ENCODE results near the gene IDUA. TPM values are rescaled to one million over a fixed set of nuclear protein-coding genes. Genes with fewer than 3 reads are reported as not detected.
A peak's percentile ranks its signal among the peaks of the same experiment; 100 is the strongest.

IDUA gene
- total RNA-seq, 4 donors from 2014 or later, result 15.5 to 32.2 (median 16.9) TPM

DNA sequence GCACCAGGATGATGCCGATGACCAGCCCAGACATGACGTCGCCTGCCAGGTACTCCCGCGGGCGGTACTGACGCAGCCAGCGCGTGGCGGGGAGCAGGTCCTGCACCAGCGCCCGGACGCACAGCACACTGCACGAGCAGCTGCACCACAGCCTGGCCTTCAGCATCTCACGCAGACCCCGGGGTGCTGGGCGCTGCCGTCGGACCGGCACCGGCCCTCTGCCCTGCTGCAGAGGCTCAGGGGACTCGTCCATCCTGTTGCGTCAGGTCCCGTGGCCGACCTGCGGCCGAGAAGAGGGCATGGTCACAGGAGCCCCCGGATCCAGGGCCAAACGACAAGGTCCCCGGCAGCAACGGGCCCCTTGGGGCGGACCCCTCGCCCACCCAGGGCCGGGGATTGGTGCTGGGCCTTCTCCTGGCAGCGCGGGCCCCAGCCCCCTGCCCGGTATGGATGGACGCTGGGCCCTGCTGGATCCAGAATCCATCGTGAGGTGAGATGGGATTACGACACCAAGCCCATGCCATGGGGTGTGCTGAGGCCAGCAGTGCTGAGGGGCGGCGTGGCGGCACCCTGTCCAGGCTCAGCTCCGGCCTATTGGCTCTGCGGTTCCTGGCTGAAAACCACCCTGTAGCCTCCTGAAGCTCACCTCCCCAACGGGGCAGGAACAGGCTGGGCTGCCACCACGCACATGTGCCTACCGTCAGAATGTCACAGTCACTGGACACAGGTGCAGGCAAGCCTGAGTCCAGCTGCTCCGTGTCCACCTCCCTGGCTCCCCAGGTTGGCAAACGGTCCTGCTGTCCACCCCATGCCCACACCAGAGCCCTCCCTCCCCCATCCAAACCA, 4.8 kb downstream of the IDUA start:
- TF ChIP-seq, protein P1, sequence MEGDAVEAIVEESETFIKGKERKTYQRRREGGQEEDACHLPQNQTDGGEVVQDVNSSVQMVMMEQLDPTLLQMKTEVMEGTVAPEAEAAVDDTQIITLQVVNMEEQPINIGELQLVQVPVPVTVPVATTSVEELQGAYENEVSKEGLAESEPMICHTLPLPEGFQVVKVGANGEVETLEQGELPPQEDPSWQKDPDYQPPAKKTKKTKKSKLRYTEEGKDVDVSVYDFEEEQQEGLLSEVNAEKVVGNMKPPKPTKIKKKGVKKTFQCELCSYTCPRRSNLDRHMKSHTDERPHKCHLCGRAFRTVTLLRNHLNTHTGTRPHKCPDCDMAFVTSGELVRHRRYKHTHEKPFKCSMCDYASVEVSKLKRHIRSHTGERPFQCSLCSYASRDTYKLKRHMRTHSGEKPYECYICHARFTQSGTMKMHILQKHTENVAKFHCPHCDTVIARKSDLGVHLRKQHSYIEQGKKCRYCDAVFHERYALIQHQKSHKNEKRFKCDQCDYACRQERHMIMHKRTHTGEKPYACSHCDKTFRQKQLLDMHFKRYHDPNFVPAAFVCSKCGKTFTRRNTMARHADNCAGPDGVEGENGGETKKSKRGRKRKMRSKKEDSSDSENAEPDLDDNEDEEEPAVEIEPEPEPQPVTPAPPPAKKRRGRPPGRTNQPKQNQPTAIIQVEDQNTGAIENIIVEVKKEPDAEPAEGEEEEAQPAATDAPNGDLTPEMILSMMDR (IDR thresholded peaks at IDR 0.05), result no peak
- ATAC-seq (ENCODE audit: low FRiP score), result no peak
- DNase-seq (ENCODE audit: low spot score), result no peak

DNA sequence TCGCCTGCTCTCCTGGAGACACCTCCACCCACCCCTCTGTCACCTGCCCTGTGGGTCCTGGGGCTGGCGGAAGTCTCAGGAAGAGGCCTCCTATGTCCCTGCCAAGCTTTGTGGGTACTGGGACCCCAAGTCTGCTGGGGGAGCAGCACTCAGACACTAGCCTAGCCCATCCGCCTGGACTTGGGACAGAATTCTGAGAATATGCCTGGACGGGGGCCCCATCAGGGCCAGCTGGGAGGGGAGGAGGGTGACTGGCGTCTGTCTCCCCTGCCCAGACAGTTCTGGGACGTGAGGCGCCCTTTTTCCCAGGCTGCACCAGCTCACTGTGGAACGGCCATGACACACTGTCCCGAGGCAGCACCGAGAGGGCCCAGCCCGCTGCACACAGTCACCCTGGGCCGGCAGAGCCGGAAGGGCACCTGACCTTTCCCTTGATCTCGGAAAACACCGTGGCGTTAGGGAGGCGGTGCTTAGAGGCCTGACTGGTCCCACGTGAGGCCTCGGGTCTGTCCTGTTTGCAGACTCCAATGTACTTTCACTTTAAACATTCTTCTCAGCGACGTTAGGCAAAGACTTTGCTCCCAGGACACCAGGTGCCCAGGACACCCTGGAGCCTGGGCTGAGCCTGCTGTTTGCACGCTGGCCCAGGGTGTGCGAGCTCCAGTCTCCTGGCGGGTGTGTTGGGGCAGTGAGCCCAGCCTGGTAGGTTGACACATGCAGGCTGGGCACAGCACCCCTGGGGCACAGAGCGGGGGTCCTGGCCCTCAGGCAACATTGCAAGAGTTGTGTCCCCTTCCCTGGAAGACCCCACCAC, 5.7 kb downstream of the IDUA start:
- peak; percentile 27 for ATAC-seq (ENCODE audit: low FRiP score)
- TF ChIP-seq, protein P1 (IDR thresholded peaks at IDR 0.05), result no peak

DNA sequence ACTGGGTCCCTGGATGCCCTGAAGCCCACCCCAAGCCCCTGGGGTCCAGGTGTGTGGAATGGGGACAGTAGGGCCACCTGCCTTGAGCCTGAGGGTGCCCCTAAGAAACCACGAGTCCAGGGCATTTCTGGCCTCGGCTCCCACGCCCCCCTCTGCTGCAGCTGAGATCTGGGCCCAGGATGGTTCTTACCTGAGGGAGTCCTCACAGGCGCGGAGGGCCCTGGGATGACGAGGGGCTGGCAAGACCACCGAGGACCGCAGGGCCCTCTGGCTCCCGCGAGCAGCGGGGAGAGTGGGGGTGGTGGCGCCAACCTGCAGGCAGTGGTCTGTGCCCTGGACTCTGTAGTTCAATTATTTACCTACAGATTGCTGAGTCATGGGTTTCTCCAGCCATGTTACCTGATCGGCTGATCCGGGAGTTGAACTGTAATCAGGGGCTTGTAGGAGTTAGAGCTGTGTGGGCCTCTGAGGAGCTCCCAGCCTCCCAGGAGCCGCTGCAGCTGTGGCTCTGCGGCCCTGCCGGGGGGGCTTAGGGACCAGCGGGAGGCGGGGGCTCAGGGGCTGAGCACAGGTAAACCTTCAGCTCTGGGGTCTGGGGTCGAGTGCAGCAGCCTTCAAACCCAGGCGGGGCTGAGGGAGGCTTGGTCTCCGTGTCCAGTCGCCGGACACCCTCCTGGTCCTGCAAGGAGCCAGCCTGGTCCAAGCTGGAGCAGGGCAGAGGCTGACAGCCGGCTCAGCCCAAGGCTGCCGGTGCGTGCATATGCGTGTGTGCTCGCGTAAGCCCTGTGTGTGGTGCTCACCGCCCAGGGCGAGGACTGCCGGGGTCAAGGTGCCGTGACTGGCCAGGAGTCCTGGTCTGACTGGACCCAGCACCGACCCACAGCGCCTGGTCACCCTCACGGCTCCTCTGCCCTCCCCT, 6.5 kb downstream of the IDUA start, which contains the start of gene SLC26A1:
Gene SLC26A1, minus strand, starts transcription at position 294 of the 919 bp plus-strand sequence. CDS start 1,701 bp downstream, outside the sequence.
- ATAC-seq (ENCODE audit: low FRiP score) (no peak), DNase-seq (ENCODE audit: low spot score) (no peak)
- TF ChIP-seq, protein P1 (IDR thresholded peaks at IDR 0.05), result no peak

More for the DNA sequence above, 5.7 kb downstream of the IDUA start:
- DNase-seq (ENCODE audit: low spot score), result no peak

DNA sequence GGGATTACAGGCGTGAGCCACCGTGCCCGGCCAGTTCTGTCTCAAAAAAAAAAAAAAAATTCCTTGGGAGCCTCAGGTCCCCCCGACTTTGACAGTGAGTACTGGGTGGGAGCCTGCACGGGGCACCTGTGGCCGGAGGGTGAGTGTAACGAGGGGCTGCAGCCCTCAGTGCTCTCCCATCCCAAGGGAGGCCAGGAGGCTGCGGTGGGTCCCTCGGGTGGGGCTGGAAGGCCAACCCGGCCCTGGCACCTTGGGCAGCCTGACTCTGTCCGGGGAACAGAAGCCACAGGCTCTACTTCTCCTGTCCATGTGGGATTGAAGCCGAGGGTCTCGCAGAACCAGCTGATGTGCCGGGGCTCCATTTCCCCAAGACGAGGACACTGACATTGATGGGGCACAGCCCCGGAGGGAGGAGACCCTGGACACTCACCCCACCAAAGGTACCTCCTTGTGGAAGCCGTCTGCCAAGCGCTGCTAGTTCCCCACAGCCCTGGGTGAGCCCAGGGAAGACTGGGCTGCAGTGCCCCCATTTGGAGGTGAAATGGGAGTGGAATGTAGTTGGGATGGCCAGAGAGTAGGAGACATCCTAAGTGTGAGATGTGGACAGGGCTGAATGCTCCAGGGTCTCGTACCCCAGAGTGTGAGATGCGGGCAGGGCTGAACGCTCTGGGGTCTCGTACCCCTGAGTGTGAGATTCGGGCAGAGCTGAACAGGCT, 8.6 kb downstream of the IDUA start:
- ATAC-seq (ENCODE audit: low FRiP score) (no peak), DNase-seq (ENCODE audit: low spot score) (no peak)
- TF ChIP-seq, protein P1 (IDR thresholded peaks at IDR 0.05), result no peak

DNA sequence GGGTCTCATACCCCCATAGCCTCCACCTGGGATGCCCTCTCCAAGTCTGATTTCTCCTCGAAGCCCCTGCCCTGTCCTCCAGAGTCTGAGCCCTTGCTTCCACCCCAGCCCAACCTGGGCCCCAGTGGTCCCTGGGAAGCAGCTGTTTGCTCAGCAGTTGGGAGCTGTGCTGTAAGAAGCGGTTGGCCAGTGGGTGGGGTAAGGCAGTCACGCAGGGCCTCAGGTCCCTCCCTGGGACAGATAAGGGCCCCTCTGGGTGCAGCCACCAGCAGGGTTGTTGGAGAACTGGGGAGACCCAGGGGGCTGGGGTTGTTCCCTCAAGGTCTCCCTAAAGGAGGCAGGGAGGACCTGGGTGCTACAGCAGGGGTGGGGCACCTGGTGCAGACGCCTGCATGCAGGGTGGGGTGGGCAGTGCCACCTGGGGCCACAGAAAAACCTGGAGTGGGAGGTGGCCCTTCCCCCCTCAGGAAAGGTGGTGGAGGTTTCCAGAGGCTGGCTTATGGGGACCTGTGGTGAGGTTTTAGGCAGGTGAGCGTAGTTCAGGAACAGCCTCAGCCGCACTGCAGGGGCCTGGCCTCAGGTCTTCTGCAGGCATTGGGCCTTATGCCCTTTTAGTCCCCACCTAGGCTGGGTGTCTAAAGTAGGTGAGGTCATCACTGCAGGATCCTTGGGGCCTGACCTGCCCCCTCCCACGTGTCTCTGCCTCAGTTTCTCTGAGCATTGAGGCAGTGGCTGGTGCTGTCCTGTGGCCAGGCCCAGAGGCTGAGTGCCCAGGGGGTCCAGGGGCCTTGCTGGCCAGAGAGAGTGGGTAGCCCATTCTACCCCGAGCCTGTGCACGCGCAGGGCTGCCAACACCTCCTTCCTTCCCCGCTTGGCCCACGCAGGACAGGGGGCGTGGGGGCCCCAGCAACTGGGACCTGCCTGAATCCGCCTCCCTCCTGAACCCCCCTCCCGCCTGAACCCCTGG, 9.5 kb downstream of the IDUA start:
- ATAC-seq (ENCODE audit: low FRiP score), result no peak
- TF ChIP-seq, protein P1 (IDR thresholded peaks at IDR 0.05), result no peak
- no peak for DNase-seq (ENCODE audit: low spot score)
